ENCODE results near the gene MAGEB17.
"Not testable (repeated sequence)": the region's sequence is repeated elsewhere in the genome, so short reads cannot be mapped to it uniquely, and the experiment has no call there.

GRCh38 chrX:16145093-16145492 is 22.2 kb upstream of the MAGEB17 start:
- not testable (repeated sequence) for TF ChIP-seq CTCF, POLR2A (IDR thresholded peaks at IDR 0.05)
